GM18519 (cell line): ENCODE data around the gene POLR1A.

Experiments
- ATAC-seq: cut with Tn5 transposase; IDR thresholded peaks from one replicate; pipeline ENCODE4 v1.9.1; 2021; ENCODE audit warnings: mild to moderate bottlenecking, moderate library complexity; ENCODE audit not compliant: unreplicated experiment, low FRiP score

POLR1A gene

GRCh38 chr2:86039178-86039962, 66.3 kb downstream of the POLR1A start:
- no peak for ATAC-seq

GRCh38 chr2:86038291-86039081, 67.2 kb downstream of the POLR1A start:
- no peak for ATAC-seq

DNA sequence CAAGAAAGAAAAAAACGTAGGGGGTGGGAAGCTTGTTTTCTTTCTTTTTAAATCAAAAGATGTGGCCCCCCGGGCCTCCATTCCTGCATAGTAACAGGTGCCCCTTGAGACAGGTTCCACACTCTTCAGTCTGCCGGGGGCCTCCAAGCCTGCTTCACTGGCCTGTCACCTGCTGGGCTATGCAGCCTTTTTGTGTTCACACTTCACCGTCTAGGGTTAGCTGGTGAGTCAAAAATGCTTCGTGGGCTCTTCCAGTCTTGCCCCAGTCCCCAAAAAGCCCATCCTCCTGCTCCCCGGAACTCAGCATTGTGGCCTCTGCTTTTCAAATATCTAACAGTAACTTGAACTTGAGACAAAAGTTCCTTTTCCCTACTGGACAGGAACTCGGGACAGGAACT, 67.9 kb downstream of the POLR1A start:
- no peak for ATAC-seq

GRCh38 chr2:86037141-86037794, 68.4 kb downstream of the POLR1A start:
- ATAC-seq, result no peak

DNA sequence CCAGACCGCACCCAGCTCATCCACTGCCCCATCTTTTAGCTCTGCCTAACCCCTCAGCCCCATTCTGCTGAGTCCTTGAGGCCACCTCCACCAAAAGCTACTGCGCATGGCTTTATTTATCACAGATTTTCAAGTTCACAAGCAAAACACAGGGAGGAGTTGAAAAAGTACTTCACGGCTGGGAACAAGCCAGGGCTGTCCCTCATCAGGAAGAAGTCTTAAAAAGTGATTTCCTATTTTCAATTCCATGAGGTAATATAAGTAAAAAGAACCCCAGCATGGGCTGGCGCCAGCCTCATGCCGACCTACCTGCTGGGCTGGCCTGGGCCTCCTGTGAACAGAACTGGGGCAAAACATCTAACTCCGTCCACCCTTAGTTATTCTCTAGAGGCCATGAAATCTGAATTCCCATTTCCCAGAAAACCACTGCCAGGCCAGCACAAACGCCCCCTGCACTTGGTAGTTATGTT, 69.0 kb downstream of the POLR1A start:
- no peak for ATAC-seq

- peak; percentile 64 for ATAC-seq
Measured at GRCh38 chr2:86035883-86036668, 69.6 kb downstream of the POLR1A start.

DNA sequence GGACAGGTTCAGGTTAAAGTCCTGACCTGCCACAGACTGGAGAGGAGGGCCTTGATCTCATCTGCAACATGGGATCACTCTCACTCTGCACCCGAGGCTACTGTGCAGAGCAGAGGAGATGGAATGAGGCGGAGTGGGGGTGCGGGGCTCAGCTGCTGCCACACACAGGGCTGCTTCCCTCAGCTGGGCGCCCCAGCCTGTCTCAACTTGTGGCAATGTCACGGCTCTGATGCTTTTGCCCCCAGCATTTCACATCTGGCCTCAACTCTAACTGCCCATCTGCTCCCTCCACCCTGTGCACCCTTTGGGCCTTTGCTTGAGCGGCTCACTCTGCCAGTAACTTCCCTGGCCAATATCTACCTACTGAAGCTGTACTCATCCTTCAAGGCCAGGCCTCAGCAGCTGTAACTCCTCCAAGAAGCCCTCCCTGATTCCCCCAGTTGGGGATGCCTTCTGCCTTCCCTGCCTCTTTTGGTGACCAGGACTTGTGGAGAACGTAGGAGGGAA, 70.3 kb downstream of the POLR1A start:
- no peak for ATAC-seq

DNA sequence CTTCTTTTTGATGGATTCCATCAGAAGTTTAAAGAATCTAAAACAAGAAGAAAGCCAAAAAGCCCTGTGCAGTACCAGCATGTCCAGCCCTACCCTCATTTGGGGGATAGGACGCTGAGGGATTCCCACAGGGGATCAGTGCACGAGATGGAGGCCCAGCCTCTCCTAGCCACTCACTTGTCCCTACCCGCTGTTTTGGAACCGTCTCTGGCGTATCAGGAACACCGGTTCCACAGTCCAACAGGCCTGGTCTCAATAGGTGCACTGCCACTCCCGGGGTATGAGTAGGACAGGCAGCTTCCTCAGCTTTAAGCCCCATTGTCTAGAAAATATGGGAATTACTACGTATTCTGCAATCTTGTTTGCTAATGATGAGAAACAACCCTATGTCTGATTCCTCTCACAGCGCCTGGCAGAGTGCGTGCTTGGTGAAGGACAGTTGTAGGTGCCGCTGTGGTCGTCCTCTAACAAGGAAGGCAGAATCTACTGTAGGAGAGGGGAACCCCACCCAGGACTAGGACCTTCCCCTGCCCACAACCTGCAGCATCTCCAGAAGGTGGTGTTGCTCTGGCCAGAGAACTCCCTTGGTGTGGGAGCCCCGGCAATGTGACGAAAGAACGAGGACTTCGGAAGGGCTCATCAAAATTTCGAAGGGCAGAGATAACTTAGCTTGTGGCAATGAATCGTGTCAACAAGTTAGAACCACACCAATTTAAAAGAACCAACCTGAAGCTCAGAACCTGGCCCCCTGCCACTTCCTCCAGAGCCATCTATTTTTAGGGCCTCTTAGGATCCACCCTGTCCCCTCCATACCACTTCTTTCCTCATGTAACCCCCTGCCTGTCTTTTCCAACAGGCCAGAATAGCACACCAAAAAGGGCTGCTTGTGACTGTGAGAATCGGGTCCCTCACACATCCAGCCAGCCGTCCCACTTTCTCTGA, 71.7 kb downstream of the POLR1A start:
- no peak for ATAC-seq

DNA sequence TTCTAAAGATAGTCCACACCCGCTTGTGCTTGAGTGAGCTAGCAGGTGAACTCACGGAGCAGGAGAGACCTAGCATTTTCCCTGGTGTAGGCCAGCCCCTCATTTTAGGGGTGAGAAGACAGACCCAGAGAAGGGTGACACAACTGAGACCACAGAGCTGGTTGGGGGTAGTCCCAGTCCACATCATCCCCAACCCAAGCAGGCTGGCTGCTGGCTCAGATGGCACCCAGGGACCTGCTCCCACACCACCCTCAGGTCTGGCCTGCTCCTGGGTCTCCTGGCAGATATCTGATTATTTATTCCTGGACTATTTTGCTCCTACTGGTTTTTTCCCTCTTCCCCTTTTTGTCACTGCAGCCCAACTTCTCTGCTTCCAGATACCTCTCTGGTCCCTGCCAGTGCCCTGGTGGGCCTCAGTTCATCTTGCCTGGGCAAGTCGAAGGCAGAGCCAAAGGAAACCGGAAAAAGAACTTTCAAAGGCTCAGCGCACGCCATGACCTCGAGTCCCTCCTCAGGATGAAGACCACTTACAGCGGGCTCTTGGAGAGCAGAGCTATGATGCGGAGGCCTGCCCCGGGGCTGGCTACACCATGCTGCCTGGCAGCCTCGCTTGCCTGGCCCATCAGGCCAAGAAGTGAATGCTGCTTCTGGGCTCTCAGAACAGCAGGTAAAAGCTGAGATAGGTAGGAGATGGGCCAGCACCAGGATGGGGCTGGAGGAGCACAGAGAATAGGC, 72.7 kb downstream of the POLR1A start:
- ATAC-seq, result no peak

DNA sequence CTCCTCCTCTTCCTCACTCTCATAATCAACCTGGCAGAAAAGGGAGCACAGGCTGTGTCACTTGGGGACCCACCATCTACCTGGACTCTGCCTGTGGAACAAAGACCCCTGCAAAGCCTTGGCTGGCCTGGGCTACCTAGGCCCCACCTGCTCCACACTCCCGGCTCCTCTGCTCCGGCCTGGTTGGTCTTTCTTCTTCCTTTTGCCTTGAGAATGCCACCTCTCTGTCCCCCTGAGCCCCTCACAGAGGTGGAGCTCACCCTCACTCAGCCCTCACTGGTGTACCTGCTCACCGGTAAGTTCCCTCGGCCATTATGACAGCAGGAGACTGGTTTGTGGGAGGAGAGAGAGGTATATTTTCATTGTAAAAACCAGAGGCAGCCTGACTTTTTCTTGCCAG, 74.1 kb downstream of the POLR1A start:
- ATAC-seq, result no peak

DNA sequence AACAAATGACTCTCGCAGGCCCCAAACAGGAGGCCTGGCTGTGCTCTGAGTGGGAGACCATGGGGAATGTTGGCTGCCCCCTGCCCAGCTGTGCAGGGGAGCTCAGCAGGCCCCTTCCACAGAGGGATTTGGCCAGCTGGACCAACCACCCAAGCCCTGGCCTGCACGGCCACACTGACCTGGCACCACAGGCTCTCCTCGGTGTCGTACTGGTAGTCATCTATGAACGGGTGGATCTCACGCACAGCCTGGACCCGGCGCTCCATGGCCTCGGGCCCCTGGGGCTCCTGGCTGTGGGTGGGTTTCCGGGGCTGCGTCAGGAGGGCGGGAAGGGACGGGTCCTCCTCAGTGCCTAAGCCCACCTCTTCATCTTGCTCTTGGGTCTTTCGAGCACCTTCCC, 74.5 kb downstream of the POLR1A start:
- no peak for ATAC-seq

- no peak for ATAC-seq
Measured at GRCh38 chr2:86029873-86030272, 75.8 kb downstream of the POLR1A start.

- ATAC-seq, result no peak
Measured at GRCh38 chr2:86028766-86029381, 76.8 kb downstream of the POLR1A start.

DNA sequence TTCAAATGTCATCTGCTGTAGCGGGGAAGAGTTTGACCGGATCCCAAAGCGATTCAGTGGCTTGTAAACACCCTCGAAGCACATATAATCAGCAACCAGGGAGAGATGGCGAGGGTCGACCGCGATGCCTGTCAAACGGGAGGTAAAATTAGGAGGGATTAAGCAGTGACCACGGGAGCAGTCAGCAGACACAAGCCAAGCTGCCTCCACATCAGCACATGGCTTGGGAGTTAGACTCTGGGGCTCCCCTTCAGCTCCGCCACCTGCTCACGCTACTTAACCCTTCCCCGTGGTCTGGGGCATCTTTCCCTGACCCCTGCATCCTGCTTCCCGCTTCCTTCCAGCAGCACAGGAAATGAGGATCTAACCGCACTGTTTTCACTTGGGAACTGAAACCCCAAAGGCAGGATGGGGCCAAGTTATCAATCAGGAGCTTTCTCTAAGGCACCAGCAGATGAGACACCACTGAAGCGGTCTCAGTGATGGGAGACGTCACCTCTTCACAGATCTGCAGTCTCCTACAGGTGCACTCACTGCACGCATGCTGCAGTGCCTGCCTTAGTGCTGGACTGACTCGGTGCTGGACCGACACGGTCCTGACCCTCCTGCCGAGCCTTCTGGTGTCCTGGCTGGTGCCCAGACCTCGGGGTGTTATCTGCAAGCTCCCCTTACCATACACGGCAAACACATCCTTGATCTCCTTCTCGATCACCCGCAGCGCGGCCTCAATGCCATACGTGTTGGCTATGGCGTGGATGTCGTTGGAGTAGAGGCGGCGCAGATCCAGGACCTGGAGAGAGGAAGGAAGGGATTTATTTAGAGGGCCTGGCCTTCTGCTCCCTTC, 77.5 kb downstream of the POLR1A start:
- no peak for ATAC-seq

GRCh38 chr2:86027196-86027921, 78.3 kb downstream of the POLR1A start:
- ATAC-seq, result no peak

DNA sequence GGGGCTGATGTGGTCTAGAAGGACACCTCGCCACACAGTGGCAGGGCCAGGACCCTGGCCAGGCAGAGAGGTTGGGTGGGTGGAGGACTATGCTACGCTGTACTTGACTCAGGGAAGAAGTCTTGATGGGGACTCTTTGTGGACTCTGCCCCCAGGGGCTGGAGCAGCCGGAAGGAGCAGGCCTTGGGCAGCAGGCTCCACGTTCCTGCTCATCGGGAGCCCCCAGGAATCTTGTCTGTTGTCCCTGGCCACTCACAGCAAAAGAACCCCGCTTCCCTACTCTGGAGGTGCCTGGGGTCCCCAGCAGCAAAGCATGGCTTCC, 79.0 kb downstream of the POLR1A start:
- ATAC-seq, result no peak
